UCSD-AML1 (cell line): ENCODE measurements around the gene PASD1.
"Not testable (repeated sequence)": the region's sequence is repeated elsewhere in the genome, so short reads cannot be mapped to it uniquely, and the experiment has no call there.

Experiments
- DNase-seq: peaks from one replicate; lab custom pipeline; 2025; ENCODE audit not compliant: unreplicated experiment; lab: John Stamatoyannopoulos, UW

PASD1 gene, protein sequence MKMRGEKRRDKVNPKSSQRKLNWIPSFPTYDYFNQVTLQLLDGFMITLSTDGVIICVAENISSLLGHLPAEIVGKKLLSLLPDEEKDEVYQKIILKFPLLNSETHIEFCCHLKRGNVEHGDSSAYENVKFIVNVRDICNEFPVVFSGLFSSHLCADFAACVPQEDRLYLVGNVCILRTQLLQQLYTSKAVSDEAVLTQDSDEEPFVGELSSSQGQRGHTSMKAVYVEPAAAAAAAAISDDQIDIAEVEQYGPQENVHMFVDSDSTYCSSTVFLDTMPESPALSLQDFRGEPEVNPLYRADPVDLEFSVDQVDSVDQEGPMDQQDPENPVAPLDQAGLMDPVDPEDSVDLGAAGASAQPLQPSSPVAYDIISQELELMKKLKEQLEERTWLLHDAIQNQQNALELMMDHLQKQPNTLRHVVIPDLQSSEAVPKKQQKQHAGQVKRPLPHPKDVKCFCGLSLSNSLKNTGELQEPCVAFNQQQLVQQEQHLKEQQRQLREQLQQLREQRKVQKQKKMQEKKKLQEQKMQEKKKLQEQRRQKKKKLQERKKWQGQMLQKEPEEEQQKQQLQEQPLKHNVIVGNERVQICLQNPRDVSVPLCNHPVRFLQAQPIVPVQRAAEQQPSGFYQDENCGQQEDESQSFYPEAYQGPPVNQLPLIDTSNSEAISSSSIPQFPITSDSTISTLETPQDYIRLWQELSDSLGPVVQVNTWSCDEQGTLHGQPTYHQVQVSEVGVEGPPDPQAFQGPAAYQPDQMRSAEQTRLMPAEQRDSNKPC

DNA sequence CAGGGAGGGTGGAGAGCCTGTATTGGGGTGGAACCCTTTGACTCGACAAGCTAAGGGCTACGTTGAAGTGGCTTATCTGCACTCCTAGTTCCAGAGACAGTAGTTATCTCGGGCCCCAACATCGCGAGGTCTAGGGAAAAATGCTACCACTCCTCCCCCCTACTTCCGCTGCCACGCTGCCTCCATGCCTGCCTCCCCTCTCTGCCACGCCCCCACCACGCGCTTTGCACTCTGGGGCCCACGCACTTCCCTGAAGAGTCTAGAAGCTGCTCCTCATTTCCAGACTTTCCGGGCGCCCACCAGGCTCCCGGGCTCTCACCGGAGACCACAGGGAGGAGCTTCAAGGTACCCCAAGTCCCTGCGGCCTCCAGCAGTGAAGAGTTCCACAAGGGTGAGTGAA, at the start of gene PASD1:
Gene PASD1 (plus strand): TSS at position 227 of the 400 bp plus-strand sequence. CDS start 37,879 bp downstream, outside the sequence.
- DNase-seq = no peak

- no peak for DNase-seq
Observed at GRCh38 chrX:151515237-151515636, 48.2 kb upstream of the PASD1 start.

GRCh38 chrX:151516538-151517187, 46.8 kb upstream of the PASD1 start:
- DNase-seq = no peak

DNA sequence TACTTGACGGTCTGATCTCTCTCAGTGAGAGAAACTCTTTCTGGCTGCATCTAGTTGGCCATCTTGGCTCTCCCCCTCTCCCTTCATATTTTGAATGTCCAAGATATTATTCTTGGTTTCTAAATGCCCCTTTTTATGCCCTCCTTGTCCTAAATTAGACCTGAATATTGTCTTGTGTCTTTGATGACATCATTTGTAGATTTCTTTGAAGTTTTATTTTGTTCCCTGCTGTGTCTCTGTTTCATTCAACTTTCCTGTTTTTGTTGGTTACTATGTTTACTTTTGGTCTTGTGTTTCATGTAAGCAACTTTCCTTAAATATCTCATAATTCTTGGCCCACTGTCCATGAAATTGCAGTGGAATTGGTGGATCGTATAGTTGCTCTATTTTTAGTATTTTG, 46.1 kb upstream of the PASD1 start:
- no peak for DNase-seq

DNA sequence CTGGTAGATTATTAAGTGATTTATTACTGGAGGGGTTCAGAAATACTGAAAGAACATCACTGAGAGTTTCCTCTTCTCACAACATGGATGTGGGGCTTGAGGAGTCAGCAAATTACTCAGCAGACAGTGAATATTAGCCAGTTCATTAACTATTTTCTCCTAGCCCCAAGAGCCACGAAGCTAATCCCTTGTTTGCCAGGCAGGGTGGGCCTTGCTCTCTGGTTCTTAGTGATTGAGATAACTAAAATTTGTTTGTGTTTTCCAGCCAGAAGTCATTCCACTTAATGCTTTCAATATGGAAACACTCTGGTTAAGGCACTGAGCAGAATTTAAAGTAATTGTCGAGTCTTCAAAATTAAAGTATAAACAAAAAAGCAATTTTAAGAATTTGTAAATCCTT, 40.1 kb upstream of the PASD1 start:
- no peak for DNase-seq

DNA sequence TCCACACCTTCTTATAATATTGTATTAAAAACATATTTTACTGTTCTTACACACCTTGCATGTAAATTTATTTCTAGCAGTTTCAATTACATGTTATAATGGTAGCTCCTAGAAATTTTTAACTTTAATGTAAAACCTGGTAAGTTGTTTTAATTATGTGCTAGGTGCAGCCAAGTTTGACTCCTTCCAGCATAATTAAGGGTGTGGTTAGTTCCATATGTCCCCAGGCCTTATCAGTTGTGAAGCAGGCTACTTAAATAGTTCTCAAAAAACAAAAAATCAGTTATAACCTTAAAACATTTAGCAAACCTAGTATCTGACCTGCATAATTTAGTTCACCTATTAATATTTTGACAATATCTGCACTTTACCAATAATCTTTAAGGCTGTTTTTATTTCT, 26.9 kb upstream of the PASD1 start:
- no peak for DNase-seq

DNA sequence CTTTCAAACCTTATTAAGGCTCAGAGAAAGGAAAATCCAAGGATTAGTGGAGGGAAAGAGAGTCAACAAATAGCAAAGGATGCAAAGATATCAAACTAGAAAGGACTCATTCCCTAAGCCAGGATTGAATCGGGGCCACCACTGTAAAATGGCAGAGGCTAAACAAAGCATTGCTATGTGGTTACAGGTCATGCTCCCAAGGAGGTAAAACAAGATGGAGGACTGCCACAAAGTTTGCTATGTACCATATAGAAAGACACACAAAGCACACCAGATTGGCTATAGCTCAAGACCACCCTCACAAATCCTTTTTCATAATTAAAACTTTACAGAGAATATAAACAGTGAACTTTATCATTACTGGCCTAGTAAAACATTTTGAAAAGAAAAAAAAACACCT, 25.9 kb upstream of the PASD1 start:
- no peak for DNase-seq

GRCh38 chrX:151538190-151539122, 25.0 kb upstream of the PASD1 start:
- no peak for DNase-seq

- DNase-seq = peak; percentile 11
Observed at GRCh38 chrX:151543706-151544105, 19.8 kb upstream of the PASD1 start.

DNA sequence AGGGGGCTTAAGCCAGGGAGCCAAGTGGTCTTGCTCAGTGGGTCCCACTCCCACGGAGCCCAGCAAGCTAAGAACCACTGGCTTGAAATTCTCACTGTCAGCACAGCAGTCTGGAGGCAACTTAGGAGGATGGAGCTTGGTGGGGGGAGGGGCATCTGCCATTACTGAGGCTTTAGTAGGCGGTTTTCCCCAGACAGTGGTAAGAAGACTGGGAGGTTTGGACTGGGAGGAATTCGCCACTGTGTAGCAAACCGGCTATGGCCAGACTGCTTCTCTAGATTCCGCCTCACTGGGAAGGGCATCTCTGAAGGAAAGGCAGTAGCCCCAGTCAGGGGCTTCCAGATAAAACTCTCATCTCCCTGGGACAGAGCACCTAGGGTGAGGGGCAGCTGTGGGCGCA, 17.2 kb upstream of the PASD1 start:
- not testable (repeated sequence) for DNase-seq

DNA sequence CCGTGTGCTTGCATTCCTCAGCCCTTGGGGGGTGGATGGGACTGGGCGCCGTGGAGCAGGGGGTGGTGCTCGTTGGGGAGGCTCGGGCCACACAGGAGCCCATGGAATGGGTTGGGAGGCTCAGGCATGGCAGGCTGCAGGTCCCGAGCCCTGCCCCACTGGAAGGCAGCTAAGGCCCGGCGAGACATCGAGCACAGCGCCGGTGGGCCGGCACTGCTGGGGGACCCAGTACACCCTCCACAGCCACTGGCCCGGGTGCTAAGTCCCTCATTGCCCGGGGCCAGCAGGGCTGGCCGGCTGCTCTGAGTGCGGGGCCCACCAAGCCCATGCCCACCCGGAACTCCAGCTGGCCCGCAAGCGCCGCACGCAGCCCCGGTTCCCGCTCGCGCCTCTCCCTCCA, 12.3 kb upstream of the PASD1 start:
- DNase-seq = not testable (repeated sequence)

GRCh38 chrX:151552743-151553142, 10.7 kb upstream of the PASD1 start:
- no peak for DNase-seq

- DNase-seq = not testable (repeated sequence)
Observed at GRCh38 chrX:151555301-151555700, 8.2 kb upstream of the PASD1 start.

GRCh38 chrX:151562485-151562884, 990 bp upstream of the PASD1 start:
- not testable (repeated sequence) for DNase-seq

DNA sequence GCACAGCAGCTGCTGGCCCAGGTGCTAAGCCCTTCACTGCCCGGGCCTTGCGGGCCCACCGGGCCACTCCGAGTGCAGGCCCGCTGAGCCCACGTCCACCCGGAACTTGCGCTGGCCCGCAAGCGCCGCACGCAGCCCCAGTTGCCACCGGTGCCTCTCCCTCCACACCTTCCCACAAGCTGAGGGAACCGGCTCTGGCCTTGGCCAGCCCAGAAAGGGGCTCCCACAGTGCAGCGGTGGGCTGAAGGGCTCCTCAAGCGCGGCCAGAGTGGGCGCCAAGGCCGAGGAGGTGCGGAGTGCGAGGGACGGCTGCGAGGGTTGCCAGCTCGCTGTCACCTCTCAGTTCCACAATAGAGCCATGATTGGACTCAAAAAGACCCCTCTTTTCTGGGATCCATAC, 472 bp upstream of the PASD1 start:
- DNase-seq = not testable (repeated sequence)

GRCh38 chrX:151564035-151564434, 560 bp downstream of the PASD1 start:
- no peak for DNase-seq

DNA sequence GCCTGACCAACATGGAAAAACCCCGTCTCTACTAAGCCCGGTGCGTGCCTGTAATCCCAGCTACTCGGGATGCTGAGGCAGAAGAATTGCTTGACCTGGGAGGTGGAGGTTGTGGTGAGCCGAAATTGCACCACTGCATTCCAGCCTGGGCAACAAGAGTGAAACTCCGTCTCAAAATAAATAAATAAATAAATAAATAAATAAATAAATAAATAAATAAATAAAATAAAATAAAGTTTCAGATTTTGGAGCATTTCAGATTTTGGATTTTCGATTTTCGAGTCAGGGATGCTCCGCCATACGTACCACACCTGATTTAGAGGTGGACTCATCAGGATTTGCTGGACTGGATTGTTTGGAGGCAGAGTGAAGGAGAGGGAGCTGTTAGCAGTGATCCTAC, 3.4 kb downstream of the PASD1 start:
- not testable (repeated sequence) for DNase-seq

DNA sequence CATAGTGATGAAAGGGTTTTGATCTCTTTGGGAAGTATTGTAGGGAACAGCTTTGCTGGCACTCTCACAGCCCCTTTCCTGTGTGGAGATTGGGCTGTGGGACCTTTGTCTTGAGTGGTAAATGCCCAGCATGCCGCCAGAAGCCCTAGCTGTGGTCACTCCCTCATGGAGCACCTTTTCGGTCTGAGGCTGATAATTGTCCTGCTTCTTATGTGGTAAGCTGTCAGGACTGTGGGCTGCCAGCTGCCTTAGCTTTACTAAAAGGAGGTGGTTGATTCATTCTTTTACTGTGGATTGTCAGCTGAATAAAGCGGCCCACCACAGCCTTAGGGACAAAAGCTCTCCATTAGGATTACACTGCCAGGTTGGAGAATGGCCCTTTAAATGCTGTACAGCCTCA, 7.1 kb downstream of the PASD1 start:
- DNase-seq = no peak

DNA sequence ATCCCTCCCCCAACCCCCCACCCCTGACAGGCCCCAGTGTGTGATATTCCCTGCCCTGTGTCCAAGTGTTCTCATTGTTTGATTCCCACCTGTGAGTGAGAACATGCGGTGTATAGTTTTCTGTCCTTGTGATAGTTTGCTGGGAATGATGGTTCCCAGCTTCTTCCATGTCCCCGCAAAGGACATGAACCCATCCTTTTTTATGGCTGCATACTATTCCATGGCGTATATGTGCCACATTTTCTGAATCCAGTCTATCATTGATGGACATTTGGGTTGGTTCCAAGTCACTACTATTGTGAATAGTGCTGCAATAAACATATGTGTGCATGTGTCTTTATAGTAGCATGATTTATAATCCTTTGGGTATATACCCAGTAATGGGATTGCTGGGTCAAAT, 29.9 kb downstream of the PASD1 start:
- not testable (repeated sequence) for DNase-seq

DNA sequence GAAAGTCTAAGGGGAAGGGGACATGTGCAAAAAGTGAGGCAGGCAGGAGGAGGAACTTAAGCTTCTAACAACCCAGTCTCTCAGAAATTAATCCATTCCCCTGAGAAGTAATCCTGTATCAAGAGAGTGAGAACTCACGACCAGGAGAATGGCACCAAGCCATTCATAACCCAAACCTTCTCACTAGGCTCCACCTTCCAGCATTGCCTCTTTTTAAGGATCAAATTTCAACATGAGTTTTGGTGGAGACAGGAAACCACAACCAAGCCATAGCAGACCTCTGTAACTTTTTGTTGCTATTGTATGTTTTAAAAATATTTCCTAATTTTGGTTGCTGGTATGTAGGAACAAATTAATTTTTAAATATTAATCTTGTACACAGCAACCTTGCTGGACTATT, 32.8 kb downstream of the PASD1 start:
- no peak for DNase-seq

DNA sequence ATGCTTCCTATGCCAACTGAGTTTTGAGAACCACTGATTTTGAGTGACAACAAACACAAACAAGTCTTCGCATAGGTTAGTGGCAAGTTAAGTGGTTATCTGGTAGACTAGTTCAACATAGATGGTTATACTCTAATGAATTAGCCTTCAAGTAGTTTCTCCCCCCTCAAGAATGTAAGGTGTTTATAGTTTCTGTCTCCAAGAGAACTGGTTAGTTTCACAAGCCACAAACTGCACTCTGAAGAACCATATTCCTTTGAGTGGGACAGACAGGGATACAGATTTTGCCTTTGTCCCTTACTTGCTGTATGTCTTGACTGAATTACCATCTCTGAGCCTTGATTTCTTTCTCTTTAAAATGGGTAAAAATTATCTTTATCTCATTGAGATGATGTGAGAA, 41.5 kb downstream of the PASD1 start:
- no peak for DNase-seq
